Erythroblast (primary cell): ENCODE measurements around the gene KCNQ5.

Experiments used
- GATA1 ChIP-seq: IDR thresholded peaks from 2 replicates; pipeline ENCODE4 v1.6.1; 2011; ENCODE audit warnings: low read depth, mild to moderate bottlenecking, control low read depth, low read length, moderate library complexity
- POLR2A ChIP-seq: IDR thresholded peaks from 2 replicates; pipeline ENCODE4 v1.6.1; 2011; ENCODE audit warnings: mild to moderate bottlenecking, low read length

DNA sequence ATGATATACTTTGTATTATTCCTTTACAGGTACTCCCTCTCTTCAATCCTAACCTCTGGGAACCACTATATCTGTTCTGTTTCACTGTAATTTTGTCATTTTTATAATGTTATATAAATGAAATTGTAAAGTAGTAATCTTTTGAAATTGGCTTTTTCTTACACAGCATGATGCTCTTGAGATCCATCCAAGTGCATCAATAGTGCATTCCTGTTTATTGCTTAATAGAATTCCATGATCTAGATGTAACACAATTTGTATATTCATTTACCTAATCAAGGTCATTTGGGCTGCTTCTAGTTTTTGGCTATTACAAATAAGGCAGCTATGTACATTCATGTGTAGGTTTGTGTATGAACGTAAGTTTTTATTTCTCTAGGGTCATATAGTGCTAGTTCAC lies 428.8 kb downstream of the KCNQ5 start:
- TF ChIP-seq POLR2A (no peak), GATA1 (no peak)
